Gastrocnemius medialis (tissue), 4 donors: ENCODE data around the gene MYCBP. TPM values are rescaled to one million over a fixed set of nuclear protein-coding genes. Genes with fewer than 3 reads are reported as not detected.

Experiments used
- ATAC-seq, 2 donors: fragments of 150-250 bp; one replicate each; pipeline ENCODE4 v1.9.1; 2016
- DNase-seq, 2 donors: peaks; one replicate each; pipeline ENCODE4 v3.0.0-alpha.2; 2019
- H3K27ac ChIP-seq, 4 donors: fragments of 200-600 bp; sonication (generic); 1 replicate in 1 of 4; 2 replicates in 3 of 4; pipeline ENCODE4 v1.5.1; 2016 to 2018; ENCODE audit warnings: mild to moderate bottlenecking in 2 of 4, moderate library complexity in 1 of 4
- H3K27me3 ChIP-seq, 3 donors: fragments of 200-600 bp; sonication (generic) in 2 of 3; 1 replicate in 1 of 3; 2 replicates in 2 of 3; pipeline versions ENCODE4 v1.5.1 to v1.6.0; 2016 to 2019; ENCODE audit warnings: mild to moderate bottlenecking in 1 of 3, moderate library complexity in 1 of 3
- H3K36me3 ChIP-seq, 2 donors: fragments of 200-600 bp; sonication (generic) in 1 of 2; one replicate each; pipeline ENCODE4 v1.5.1; 2017 to 2018
- H3K4me1 ChIP-seq, 2 donors: fragments of 200-600 bp; sonication (generic) in 1 of 2; one replicate each; pipeline ENCODE4 v1.5.1; 2016 to 2017; ENCODE audit warnings: mild to moderate bottlenecking in 2 of 2
- H3K4me3 ChIP-seq, 4 donors: fragments of 200-600 bp; sonication (generic) in 3 of 4; 1 replicate in 1 of 4; 2 replicates in 3 of 4; pipeline ENCODE4 v1.5.1; 2016 to 2019; ENCODE audit warnings: mild to moderate bottlenecking in 2 of 4
- H3K9me3 ChIP-seq, 3 donors: fragments of 200-600 bp; sonication (generic) in 2 of 3; 1 replicate in 1 of 3; 2 replicates in 2 of 3; pipeline ENCODE4 v1.5.1; 2016 to 2019
- CTCF ChIP-seq, 5 experiments: fragments of 450-650 bp in 3 of 5; fragments of 200-600 bp in 2 of 5; sonication (generic) in 2 of 5; IDR thresholded peaks in 4 of 5; conservative IDR thresholded peaks in 1 of 5; 1 replicate in 4 of 5; 2 replicates in 1 of 5; pipeline ENCODE4 v1.5.1; 2016 to 2019; ENCODE audit warnings: antibody characterized with exemption in 5 of 5, mild to moderate bottlenecking in 3 of 5, moderate library complexity in 3 of 5
- POLR2A ChIP-seq, 2 donors: fragments of 450-650 bp; IDR thresholded peaks; one replicate each; pipeline ENCODE4 v1.6.1; 2017; ENCODE audit warnings: antibody characterized with exemption in 2 of 2, mild to moderate bottlenecking in 2 of 2, moderate library complexity in 2 of 2
- in situ Hi-C, 4 donors: fragments of 200-750 bp; cut with MboI; loops; one replicate each; pipeline versions ENCODE4 v1.15.0 to v1.8.0; 2017; ENCODE audit warnings: low sequenced_read_pairs in 4 of 4
- intact Hi-C: fragments of 100-400 bp; cut with DNase I; formaldehyde crosslinking; loops from one replicate; pipeline ENCODE4 v1.15.1; 2023; ENCODE audit warnings: low total_unique reads
- total RNA-seq, 4 donors: library from RNA; depleted of rRNA; stranded (reverse); fragments of >200 nt; gene quantifications; one replicate each; pipeline versions ENCODE4 v1.1.0 to v1.2.3, GENCODE V29; 2016

The MYCBP gene
- total RNA-seq, 4 donors from 2014 or later, result 9.8 to 22.3 (median 13.5) TPM

GRCh38 chr1:38872401-38873026 is 634 bp downstream of the MYCBP start:
- TF ChIP-seq CTCF (IDR thresholded peaks at IDR 0.05 in 4 of 5, conservative IDR thresholded peaks at IDR 0.05 in 1 of 5) (no peak), POLR2A (IDR thresholded peaks at IDR 0.05) (no peak)
- peak overlapping the region; percentile 69 to 95 (median 73) for H3K4me3 ChIP-seq
- intact Hi-C loops, result loop anchor here (1.0 to 2.0 kb wide), 3 partner anchors 13 to 154 kb away; partner anchors contain the start of genes AKIRIN1, NDUFS5 and RRAGC

GRCh38 chr1:38870996-38871395 is 2.2 kb downstream of the MYCBP start:
- intact Hi-C loops, result no loop called here
- TF ChIP-seq CTCF (IDR thresholded peaks at IDR 0.05 in 4 of 5, conservative IDR thresholded peaks at IDR 0.05 in 1 of 5) (no peak), POLR2A (IDR thresholded peaks at IDR 0.05) (no peak)

More at GRCh38 chr1:38872401-38873026, 634 bp downstream of the MYCBP start:
- in situ Hi-C loops, result loop anchor here in 3 of 4 donors (25.0 kb wide), 2 partner anchors 140 to 215 kb away; no protein-coding TSS in a partner anchor
- H3K36me3 ChIP-seq, result no peaks in the 10 kb centered on the region
- DNase-seq, result no peak
- ATAC-seq, result peak in 1 of 2 donors; percentile 4
- H3K4me1 ChIP-seq, result peaks cover 24 to 25% of the 10 kb centered on the region in 2 donors
- peak overlapping the region; percentile 69 to 86 (median 77) for H3K27ac ChIP-seq
- no peaks in the 10 kb centered on the region for H3K27me3 ChIP-seq
- no peaks in the 10 kb centered on the region for H3K9me3 ChIP-seq

GRCh38 chr1:38867208-38867607 is 5.9 kb downstream of the MYCBP start:
- in situ Hi-C loops, result loop anchor here in 3 of 4 donors (10.0 to 25.0 kb wide), 3 partner anchors 128 to 220 kb away; partner anchors contain the start of gene AKIRIN1 (in 1 of the 3)
- peaks cover 24 to 28% of the 10 kb centered on the region in 2 donors for H3K4me1 ChIP-seq
- no peak overlapping the region for H3K27ac ChIP-seq
- no peaks in the 10 kb centered on the region for H3K9me3 ChIP-seq
- no peak for TF ChIP-seq CTCF (IDR thresholded peaks at IDR 0.05 in 4 of 5, conservative IDR thresholded peaks at IDR 0.05 in 1 of 5)
- TF ChIP-seq POLR2A (IDR thresholded peaks at IDR 0.05), result no peak
- H3K27me3 ChIP-seq, result no peaks in the 10 kb centered on the region
- DNase-seq (no peak), ATAC-seq (no peak)
- no peak overlapping the region for H3K4me3 ChIP-seq
- H3K36me3 ChIP-seq, result no peaks in the 10 kb centered on the region
- intact Hi-C loops, result no loop called here

More at GRCh38 chr1:38870996-38871395, 2.2 kb downstream of the MYCBP start:
- H3K9me3 ChIP-seq, result no peaks in the 10 kb centered on the region
- no peak overlapping the region for H3K4me3 ChIP-seq
- no peak for ATAC-seq
- peaks cover 24 to 25% of the 10 kb centered on the region in 2 donors for H3K4me1 ChIP-seq
- in situ Hi-C loops, result loop anchor here in 3 of 4 donors (25.0 kb wide), 2 partner anchors 141 to 216 kb away; no protein-coding TSS in a partner anchor
- DNase-seq, result no peak
- no peaks in the 10 kb centered on the region for H3K36me3 ChIP-seq
- no peaks in the 10 kb centered on the region for H3K27me3 ChIP-seq
- H3K27ac ChIP-seq, result no peak overlapping the region

- Histone ChIP-seq H3K4me1 (peaks cover 30 to 41% of the 10 kb centered on the region in 2 donors), H3K4me3 (no peak overlapping the region), H3K27me3 (no peaks in the 10 kb centered on the region), H3K9me3 (no peaks in the 10 kb centered on the region), H3K27ac (no peak overlapping the region), H3K36me3 (no peaks in the 10 kb centered on the region)
- in situ Hi-C loops (loop anchor here in 3 of 4 donors (10.0 to 25.0 kb wide), 3 partner anchors 130 to 222 kb away; partner anchors contain the start of gene AKIRIN1 (in 1 of the 3)), intact Hi-C loops (no loop called here)
- TF ChIP-seq CTCF (IDR thresholded peaks at IDR 0.05 in 4 of 5, conservative IDR thresholded peaks at IDR 0.05 in 1 of 5), result no peak
- TF ChIP-seq POLR2A (IDR thresholded peaks at IDR 0.05), result no peak
- ATAC-seq (no peak), DNase-seq (no peak)
Measured at GRCh38 chr1:38865112-38865715, 7.9 kb downstream of the MYCBP start.
